Suprapubic skin (tissue), 4 donors: ENCODE data around the gene NAA35.

Experiments
- POLR2A ChIP-seq, 2 donors: fragments of 450-650 bp; IDR thresholded peaks; one replicate each; pipeline ENCODE4 v1.6.1; 2017; ENCODE audit warnings: antibody characterized with exemption in 2 of 2, mild to moderate bottlenecking in 2 of 2, moderate library complexity in 2 of 2
- POLR2AphosphoS5 ChIP-seq, 3 donors: sonication (generic); formaldehyde crosslinking; IDR thresholded peaks; one replicate each; pipeline ENCODE4 v1.6.1; 2017; ENCODE audit warnings: antibody characterized with exemption in 3 of 3
- TF ChIP-seq, protein P1 (sequence below), 2 donors: fragments of 200-600 bp in 1 of 2; fragments of 450-650 bp in 1 of 2; sonication (generic) in 1 of 2; IDR thresholded peaks; one replicate each; pipeline ENCODE4 v1.5.1; 2016 to 2019; ENCODE audit warnings: antibody characterized with exemption in 2 of 2, mild to moderate bottlenecking in 1 of 2, moderate library complexity in 1 of 2

DNA sequence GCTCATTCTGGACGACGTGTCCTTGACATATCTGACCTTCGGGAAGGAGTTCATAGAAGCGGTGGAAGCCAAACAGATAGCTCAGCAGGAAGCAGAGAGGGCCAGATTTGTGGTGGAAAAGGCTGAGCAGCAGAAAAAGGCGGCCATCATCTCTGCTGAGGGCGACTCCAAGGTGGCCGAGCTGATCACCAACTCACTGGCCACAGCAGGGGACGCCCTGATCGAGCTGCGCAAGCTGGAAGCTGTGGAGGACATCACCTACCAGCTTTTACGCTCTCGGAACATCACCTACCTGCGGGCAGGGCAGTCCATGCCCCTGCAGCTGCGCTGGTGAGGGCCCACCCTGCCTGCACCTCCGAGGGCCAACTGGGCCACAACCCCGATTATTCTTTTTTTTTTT lies 41.6 kb upstream of the NAA35 start:
- TF ChIP-seq, protein P1, sequence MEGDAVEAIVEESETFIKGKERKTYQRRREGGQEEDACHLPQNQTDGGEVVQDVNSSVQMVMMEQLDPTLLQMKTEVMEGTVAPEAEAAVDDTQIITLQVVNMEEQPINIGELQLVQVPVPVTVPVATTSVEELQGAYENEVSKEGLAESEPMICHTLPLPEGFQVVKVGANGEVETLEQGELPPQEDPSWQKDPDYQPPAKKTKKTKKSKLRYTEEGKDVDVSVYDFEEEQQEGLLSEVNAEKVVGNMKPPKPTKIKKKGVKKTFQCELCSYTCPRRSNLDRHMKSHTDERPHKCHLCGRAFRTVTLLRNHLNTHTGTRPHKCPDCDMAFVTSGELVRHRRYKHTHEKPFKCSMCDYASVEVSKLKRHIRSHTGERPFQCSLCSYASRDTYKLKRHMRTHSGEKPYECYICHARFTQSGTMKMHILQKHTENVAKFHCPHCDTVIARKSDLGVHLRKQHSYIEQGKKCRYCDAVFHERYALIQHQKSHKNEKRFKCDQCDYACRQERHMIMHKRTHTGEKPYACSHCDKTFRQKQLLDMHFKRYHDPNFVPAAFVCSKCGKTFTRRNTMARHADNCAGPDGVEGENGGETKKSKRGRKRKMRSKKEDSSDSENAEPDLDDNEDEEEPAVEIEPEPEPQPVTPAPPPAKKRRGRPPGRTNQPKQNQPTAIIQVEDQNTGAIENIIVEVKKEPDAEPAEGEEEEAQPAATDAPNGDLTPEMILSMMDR (IDR thresholded peaks at IDR 0.05), result no peak
- no peak for TF ChIP-seq POLR2AphosphoS5 (IDR thresholded peaks at IDR 0.05)
- TF ChIP-seq POLR2A (IDR thresholded peaks at IDR 0.05), result no peak
